Measurements from ENCODE around the gene RASSF4.

DNA sequence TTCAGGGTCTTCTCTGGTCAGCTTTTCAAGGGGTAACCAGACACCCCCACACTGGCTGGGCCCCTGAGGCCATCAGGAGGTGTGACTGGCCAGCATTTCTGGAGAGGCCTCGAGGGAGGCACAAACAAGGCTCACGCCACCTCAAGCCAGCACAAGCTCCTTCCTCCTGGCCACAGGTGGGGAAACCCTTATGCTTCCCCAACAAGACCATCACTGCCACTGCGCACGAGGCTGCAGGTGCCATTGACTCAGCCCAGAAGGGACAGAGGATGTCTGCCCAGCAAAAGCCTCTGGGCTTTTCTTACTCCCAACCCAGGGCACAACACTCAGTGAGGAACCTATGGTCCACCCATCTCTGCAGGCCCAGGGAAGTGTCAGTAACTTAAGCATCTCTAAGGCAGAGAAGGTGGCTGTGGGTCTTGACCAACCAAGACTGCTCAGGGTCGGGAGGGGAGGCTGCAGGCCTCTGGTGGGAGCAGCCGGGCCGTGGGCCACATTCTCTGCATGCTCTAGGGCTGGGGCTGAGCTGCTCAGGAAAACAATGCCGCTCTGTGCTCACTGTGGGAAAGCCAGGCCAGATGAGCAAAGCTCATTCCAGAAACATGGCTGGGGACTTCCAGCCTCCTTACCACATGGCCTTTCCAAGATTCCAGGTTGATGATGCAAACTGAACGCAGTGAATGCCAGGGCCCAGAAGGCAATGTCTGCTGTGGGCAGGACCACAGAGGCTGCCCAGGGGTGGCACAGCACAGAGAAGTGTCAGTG is 24.2 kb upstream of the RASSF4 start:
- TF ChIP-seq, protein P1, sequence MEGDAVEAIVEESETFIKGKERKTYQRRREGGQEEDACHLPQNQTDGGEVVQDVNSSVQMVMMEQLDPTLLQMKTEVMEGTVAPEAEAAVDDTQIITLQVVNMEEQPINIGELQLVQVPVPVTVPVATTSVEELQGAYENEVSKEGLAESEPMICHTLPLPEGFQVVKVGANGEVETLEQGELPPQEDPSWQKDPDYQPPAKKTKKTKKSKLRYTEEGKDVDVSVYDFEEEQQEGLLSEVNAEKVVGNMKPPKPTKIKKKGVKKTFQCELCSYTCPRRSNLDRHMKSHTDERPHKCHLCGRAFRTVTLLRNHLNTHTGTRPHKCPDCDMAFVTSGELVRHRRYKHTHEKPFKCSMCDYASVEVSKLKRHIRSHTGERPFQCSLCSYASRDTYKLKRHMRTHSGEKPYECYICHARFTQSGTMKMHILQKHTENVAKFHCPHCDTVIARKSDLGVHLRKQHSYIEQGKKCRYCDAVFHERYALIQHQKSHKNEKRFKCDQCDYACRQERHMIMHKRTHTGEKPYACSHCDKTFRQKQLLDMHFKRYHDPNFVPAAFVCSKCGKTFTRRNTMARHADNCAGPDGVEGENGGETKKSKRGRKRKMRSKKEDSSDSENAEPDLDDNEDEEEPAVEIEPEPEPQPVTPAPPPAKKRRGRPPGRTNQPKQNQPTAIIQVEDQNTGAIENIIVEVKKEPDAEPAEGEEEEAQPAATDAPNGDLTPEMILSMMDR (IDR thresholded peaks at IDR 0.05; ENCODE audit: low read depth, low read length), result no peak
- TF ChIP-seq EZH2phosphoT487 (IDR thresholded peaks at IDR 0.05; ENCODE audit: low read depth), result no peak

All from OCI-LY3 (cell line).